Stimulated activated CD8-positive, alpha-beta memory T cell treated with anti-CD3 and anti-CD28 coated beads, Interleukin-4, amount 100 ng/mL, for 4 hours (primary cell): ENCODE data around the gene ERCC4.

ENCODE experiments used
- DNase-seq, 2 donors: peaks; one replicate each; pipeline ENCODE4 v3.0.0-alpha.2; 2020; ENCODE audit warnings: low read depth in 2 of 2, low spot score in 1 of 2

Gene ERCC4

GRCh38 chr16:13992322-13992721, 72.4 kb downstream of the ERCC4 start:
- no peak for DNase-seq

GRCh38 chr16:13992976-13993375, 73.0 kb downstream of the ERCC4 start:
- no peak for DNase-seq

GRCh38 chr16:13994239-13995106, 74.5 kb downstream of the ERCC4 start:
- no peak for DNase-seq

DNA sequence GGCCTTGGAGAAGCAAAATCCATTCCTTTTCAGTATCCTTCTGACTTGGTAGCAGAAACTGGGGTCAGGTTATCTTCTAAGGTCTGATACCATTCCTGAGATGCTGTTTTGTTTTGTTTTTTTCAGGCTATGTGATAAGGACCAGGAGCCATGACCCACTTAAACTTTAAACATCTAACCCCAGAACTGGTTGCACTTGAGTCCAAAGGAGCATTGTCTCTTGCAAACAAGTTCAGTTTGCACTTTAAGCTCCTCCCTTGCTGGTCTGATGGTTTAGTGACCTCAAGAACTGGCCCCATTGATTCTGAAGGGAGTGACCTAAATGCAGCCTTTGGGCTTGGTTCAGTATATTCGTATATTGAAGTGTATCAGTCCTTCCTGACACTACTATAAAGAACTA, 75.2 kb downstream of the ERCC4 start:
- DNase-seq: no peak

DNA sequence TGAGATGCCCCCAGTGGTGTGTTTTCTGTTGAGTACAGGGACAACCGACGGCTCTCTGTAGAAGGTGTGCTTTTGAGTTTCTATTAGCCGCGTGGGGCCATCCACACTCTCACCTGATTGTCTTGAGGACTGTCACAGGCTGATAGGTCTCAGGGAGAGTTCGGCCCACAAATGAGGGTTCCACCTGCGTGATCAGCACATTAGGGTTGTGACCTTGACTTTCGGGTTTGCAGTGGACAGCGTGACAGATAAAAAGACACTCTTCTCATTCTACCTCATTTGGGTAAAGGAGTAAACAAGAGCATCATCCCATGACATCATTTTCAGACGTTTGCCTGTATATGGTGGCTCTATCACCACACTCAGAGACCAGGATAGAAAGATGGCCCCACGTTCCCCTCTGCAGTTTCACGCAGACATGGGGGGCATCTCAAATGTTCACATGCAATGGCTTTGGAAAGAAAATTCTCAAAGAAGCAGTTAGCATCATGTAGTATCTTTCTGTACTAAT, 76.9 kb downstream of the ERCC4 start:
- DNase-seq: no peak

DNA sequence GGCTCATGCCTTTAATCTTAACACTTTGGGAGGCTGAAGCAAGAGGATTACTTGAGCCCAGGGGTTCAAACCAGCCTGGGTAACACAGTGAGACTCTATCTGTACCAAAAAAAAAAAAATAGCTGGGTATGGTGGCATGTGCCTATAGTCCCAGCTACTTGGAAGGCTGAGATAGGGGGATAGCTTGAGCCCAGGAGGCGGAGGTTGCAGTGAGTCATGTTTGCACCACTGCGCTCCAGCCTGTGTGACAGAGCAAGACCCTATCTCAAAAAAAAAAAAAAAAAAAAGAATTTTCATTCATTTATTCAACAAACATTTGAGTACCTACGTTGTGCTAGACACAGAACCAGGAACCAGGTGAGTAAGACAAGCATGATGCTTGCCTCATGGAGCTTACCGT, 77.6 kb downstream of the ERCC4 start:
- DNase-seq: no peak

- no peak for DNase-seq
These were observed 78.0 kb downstream of the ERCC4 start for GRCh38 chr16:13997933-13998332.

DNA sequence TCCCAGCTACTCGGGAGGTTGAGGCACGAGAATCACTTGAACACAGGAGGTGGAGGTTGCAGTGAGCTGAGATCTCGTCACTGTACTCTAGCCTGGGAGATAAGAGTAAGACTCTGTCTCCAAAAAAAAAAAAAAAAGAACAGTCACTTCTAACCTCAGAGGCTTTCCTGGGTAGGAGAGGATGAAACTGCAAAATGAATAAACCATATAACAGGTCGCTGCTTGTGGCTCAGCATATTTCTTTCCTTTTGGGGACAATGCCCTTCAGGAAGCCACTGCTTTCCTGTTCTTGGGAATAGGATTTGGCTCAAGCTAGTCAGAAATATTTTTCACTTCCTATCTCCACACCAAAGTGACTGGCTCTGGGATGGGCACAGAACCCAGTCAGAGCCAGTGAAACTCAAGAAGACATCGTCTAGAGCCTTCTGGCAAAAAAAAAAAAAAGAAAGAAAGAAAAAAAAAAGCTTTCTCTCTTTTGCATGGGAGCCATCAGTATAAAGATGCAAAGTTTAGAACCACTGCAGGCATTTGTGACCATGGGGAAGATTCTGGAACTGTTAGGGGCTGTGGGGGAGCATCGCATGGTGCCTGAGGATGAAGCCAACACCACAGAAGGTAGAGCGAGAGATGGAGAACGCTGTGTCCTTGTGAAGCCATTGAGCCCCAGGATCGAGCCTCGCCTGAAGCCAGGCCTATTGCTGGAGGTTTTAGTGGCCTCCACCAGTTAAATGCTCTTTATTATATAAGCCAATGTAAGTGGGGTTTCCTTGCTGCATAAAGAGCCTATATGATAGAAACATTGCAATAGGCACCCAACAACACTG, 79.3 kb downstream of the ERCC4 start:
- no peak for DNase-seq

GRCh38 chr16:13999895-14000425, 80.0 kb downstream of the ERCC4 start:
- no peak for DNase-seq

GRCh38 chr16:14001521-14001920, 81.6 kb downstream of the ERCC4 start:
- no peak for DNase-seq
